ENCODE results near the gene INSC. TPM values are rescaled to one million over a fixed set of nuclear protein-coding genes. Genes with fewer than 3 reads are reported as not detected.
A peak's percentile ranks its signal among the peaks of the same experiment; 100 is the strongest.

Gene INSC
- total and polyA plus RNA-seq, 2 of the 4 experiments (the other 2 are of a cell fraction), result 0.53 to 1.4 TPM

GRCh38 chr11:15124528-15124927 lies 9.8 kb downstream of the INSC start:
- H3K4me3 ChIP-seq (ENCODE audit: insufficient read depth, low read depth, low read length), result no peak overlapping the region
- H3K18ac ChIP-seq (ENCODE audit: low read depth, low read length), result no peak overlapping the region
- ChIA-PET CTCF (no interaction called here), POLR2A (ENCODE audit: unreplicated experiment) (no interaction called here)
- H3K14ac ChIP-seq (replicated peaks; ENCODE audit: low read depth, low read length), result peak overlapping the region; percentile 8; the same call in 1 of the 2 replicates
- peak overlapping the region; percentile 37; the same call in 2 of the 3 replicates for H2BK15ac ChIP-seq (ENCODE audit: low read depth, low read length)
- no peak overlapping the region for H3K27ac ChIP-seq (ENCODE audit: insufficient read depth, low read length)
- H2BK5ac ChIP-seq (ENCODE audit: low read depth, low read length, poor library complexity, severe bottlenecking), result peak overlapping the region; percentile 84
- H3K4me2 ChIP-seq (ENCODE audit: low read depth, low read length), result no peak overlapping the region
- peak overlapping the region; percentile 90; the same call in 1 of the 2 replicates for H4K91ac ChIP-seq (ENCODE audit: insufficient read depth, low read depth, low read length)
- H3K27me3 ChIP-seq (ENCODE audit: control insufficient read depth, insufficient read depth, low read length), result no peaks in the 10 kb centered on the region
- H3K9me1 ChIP-seq (ENCODE audit: insufficient read depth, low read length), result peaks cover 35% of the 10 kb centered on the region
- no peak overlapping the region for H3K9ac ChIP-seq (ENCODE audit: low read depth, low read length)
- H2AK5ac ChIP-seq (ENCODE audit: low read depth, low read length), result peak overlapping the region; percentile 76; the same call in 1 of the 2 replicates
- no peak overlapping the region for H4K5ac ChIP-seq (ENCODE audit: low read depth, low read length)
- H3K36me3 ChIP-seq (ENCODE audit: control insufficient read depth, insufficient read depth, low read length), result no peaks in the 10 kb centered on the region
- peaks cover 14% of the 10 kb centered on the region; the same call in 1 of the 2 replicates for H3K4me1 ChIP-seq (ENCODE audit: control insufficient read depth, insufficient read depth, low read length)
- intact Hi-C loops (cut with micrococcal nuclease), result loop anchor here (5.0 kb wide), 1 partner anchor 73 kb away; no protein-coding TSS in a partner anchor
- H3K4ac ChIP-seq (ENCODE audit: low read depth, low read length), result peak overlapping the region; percentile 84
- in situ Hi-C loops (cut with MboI; ENCODE audit: low sequenced_read_pairs), result no loop called here
- H2BK120ac ChIP-seq (ENCODE audit: low read depth, low read length), result peak overlapping the region; percentile 91
- no CpG with 5 or more reads among the region's 2 CpGs for WGBS, 2 experiments (ENCODE audit: extremely low coverage in 2 of 2, insufficient read length in 1 of 2)
- H2AK9ac ChIP-seq (replicated peaks; ENCODE audit: low read depth, low read length, poor library complexity), result no peak overlapping the region
- H4K8ac ChIP-seq (ENCODE audit: low read depth in 2 of 2, low read length in 2 of 2), result peak overlapping the region in 1 of 2 experiments; percentile 61; a peak in 1 of 4 replicates
- no peak overlapping the region for H3K23ac ChIP-seq (ENCODE audit: low read depth, low read length)
- H4K20me1 ChIP-seq (ENCODE audit: insufficient read depth, low read length), result no peaks in the 10 kb centered on the region
- no peak overlapping the region for H3K56ac ChIP-seq (ENCODE audit: extremely low read depth, insufficient read depth, low read length)
- dilution Hi-C loops (cut with HindIII; ENCODE audit: low sequenced_read_pairs, unreplicated experiment), result no loop called here
- H3K79me1 ChIP-seq (ENCODE audit: low read depth in 1 of 2, low read length in 2 of 2), result peaks cover 0 to 29% of the 10 kb centered on the region in 2 experiments; a peak in 2 of 4 replicates
- peak overlapping the region; percentile 87 for H2BK20ac ChIP-seq (ENCODE audit: low read depth, low read length)
- BruUV-seq (replicated peaks), result no TSS peak
- ATAC-seq (ENCODE audit: low read depth) (no peak), DNase-seq (no peak)
- TF ChIP-seq BHLHE40 (IDR thresholded peaks at IDR 0.05; ENCODE audit: low read depth, low read length), result no peak
- H3K9me3 ChIP-seq (ENCODE audit: control insufficient read depth, insufficient read depth, low read length), result no peaks in the 10 kb centered on the region
- no peak overlapping the region for H2AFZ ChIP-seq (replicated peaks; ENCODE audit: low read length, poor library complexity)
